ENCODE measurements around the gene ALDH1A1.

ALDH1A1 gene

DNA sequence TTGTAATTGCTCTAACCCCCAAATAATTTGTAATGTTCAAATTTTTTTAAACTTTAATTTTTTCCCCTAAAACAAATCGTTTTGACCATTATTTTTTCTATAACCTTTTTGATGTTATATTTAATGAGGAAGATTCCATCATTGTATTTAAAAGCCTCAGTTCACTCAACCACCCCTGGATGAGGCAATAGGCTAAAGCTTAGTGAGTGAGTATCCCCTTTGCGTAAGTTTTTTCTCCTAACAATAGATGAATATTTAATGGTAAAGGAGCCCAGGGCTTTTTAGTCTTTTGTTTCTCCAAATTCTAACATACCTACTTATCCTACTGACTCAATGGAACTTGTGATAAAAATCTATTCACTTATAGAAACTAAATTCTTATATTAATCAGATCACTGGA, 38.1 kb downstream of the ALDH1A1 start:
- DNase-seq (ENCODE audit: extremely low spot score): no peak
- ChIA-PET CTCF (no interaction called here), POLR2A (no interaction called here)
- no peak for TF ChIP-seq SUZ12 (IDR thresholded peaks at IDR 0.05)
- TF ChIP-seq ARNT (IDR thresholded peaks at IDR 0.05): no peak
- no peak for TF ChIP-seq SP1 (IDR thresholded peaks at IDR 0.05)
- no peak for TF ChIP-seq BHLHE40 (IDR thresholded peaks at IDR 0.05; ENCODE audit: borderline replicate concordance)
- TF ChIP-seq LEF1 (IDR thresholded peaks at IDR 0.05; ENCODE audit: borderline replicate concordance): no peak
- TF ChIP-seq NFRKB (IDR thresholded peaks at IDR 0.05): no peak

DNA sequence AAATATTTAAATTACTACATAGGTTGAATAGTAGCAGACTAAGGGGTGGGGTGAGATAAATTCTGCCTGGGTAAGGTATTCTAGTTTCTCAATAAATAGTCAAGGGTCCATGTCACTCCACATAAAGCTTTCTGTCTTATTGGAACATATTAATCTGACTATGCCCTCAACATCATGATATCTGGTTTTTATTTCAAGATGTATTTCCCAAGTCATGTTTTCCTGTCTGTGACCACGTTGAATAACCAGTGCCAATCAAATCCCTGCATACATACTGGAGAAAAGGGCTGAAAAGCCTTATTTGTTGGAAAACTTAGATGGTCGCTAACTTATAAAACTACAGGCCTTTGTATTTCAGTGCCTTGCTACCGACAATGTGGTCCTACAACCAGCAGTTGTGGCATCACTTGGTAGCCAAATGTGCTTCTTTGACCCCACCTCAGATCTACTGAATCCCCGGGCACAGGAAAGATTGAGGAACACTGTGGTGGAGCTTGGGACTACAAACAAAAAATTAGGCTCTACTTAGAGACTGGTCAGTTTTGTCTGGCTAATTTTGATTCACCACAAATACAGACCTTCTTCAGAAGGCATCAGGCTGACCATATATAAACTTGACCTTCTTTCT, 39.4 kb downstream of the ALDH1A1 start:
- no peak for DNase-seq (ENCODE audit: extremely low spot score)
- ChIA-PET CTCF (interaction anchor here (0.6 kb wide), 1 partner anchor 283 kb away, joined by 6 read pairs; no protein-coding TSS in a partner anchor), POLR2A (no interaction called here)
- TF ChIP-seq LEF1 (IDR thresholded peaks at IDR 0.05; ENCODE audit: borderline replicate concordance): no peak
- TF ChIP-seq TARDBP (IDR thresholded peaks at IDR 0.05): no peak
- no peak for TF ChIP-seq FOXM1 (IDR thresholded peaks at IDR 0.05; ENCODE audit: borderline replicate concordance)
- no peak for TF ChIP-seq L3MBTL2 (conservative IDR thresholded peaks at IDR 0.05)
- TF ChIP-seq SUZ12 (IDR thresholded peaks at IDR 0.05): no peak
- no peak for TF ChIP-seq ELF4 (IDR thresholded peaks at IDR 0.05)
- TF ChIP-seq CTBP1 (IDR thresholded peaks at IDR 0.05; ENCODE audit: borderline replicate concordance): no peak
- TF ChIP-seq BHLHE40 (IDR thresholded peaks at IDR 0.05; ENCODE audit: borderline replicate concordance): no peak
- no peak for TF ChIP-seq FOXA1 (IDR thresholded peaks at IDR 0.05)
- TF ChIP-seq HDGF (IDR thresholded peaks at IDR 0.05; ENCODE audit: borderline replicate concordance): no peak
- TF ChIP-seq ZNF384 (IDR thresholded peaks at IDR 0.05): no peak
- TF ChIP-seq ARNT (IDR thresholded peaks at IDR 0.05): no peak

DNA sequence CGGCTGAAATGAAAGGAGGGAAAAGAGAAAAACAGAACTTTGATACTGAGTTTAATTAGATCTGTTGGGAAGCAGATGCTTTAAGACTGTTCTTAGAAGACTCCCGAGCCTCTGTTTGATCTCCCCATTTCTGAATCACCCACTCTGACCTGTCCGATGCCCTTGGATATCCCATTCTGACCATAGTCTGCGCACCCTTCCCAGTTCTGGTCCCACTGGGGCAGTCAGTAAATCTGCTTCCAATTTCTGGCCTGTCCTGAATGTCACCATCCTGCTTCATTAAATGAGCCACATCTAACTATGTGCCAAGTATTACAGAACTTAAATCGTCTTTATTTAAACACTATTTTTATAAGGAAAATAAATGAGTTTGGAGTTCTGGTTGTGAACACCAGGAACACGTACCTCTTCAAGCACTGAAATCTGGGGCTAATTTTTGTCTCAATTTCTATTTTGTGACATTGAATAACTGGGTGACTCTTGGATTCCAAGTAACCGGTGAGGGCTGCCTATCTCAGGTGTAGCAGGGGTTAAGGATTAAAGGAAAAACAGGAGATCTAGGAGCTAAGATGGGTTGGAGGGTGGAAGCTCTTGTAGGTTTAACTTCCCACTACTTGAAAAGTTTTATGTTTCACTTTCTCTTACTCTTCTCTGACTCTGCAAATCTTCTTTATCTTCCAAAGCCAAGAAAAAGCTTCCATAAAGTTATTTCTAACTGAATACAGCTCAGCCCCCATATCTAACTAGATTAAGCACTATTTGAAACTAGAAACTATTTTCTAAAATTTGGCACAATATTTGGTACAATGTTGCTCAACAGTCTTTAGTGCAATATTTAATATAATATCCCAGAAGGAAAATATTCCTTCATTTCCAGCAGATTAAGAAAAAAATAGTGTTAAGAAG, 40.1 kb downstream of the ALDH1A1 start:
- POLR2A ChIA-PET: no interaction called here
- CTCF ChIA-PET: interaction anchor here (0.6 kb wide), 1 partner anchor 283 kb away, joined by 6 read pairs; no protein-coding TSS in a partner anchor
- TF ChIP-seq TARDBP (IDR thresholded peaks at IDR 0.05) (no peak), ZNF384 (IDR thresholded peaks at IDR 0.05) (no peak), BHLHE40 (IDR thresholded peaks at IDR 0.05; ENCODE audit: borderline replicate concordance) (no peak), LEF1 (IDR thresholded peaks at IDR 0.05; ENCODE audit: borderline replicate concordance) (no peak), FOXM1 (IDR thresholded peaks at IDR 0.05; ENCODE audit: borderline replicate concordance) (no peak), L3MBTL2 (conservative IDR thresholded peaks at IDR 0.05) (no peak), SUZ12 (IDR thresholded peaks at IDR 0.05) (no peak), ELF4 (IDR thresholded peaks at IDR 0.05) (no peak), FOXA1 (IDR thresholded peaks at IDR 0.05) (no peak), CTBP1 (IDR thresholded peaks at IDR 0.05; ENCODE audit: borderline replicate concordance) (no peak), FOXK2 (IDR thresholded peaks at IDR 0.05) (no peak), ARNT (IDR thresholded peaks at IDR 0.05) (no peak), NFRKB (IDR thresholded peaks at IDR 0.05) (no peak)
- TF ChIP-seq, protein P1, sequence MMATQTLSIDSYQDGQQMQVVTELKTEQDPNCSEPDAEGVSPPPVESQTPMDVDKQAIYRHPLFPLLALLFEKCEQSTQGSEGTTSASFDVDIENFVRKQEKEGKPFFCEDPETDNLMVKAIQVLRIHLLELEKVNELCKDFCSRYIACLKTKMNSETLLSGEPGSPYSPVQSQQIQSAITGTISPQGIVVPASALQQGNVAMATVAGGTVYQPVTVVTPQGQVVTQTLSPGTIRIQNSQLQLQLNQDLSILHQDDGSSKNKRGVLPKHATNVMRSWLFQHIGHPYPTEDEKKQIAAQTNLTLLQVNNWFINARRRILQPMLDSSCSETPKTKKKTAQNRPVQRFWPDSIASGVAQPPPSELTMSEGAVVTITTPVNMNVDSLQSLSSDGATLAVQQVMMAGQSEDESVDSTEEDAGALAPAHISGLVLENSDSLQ (IDR thresholded peaks at IDR 0.05): no peak
- no peak for DNase-seq (ENCODE audit: extremely low spot score)

DNA sequence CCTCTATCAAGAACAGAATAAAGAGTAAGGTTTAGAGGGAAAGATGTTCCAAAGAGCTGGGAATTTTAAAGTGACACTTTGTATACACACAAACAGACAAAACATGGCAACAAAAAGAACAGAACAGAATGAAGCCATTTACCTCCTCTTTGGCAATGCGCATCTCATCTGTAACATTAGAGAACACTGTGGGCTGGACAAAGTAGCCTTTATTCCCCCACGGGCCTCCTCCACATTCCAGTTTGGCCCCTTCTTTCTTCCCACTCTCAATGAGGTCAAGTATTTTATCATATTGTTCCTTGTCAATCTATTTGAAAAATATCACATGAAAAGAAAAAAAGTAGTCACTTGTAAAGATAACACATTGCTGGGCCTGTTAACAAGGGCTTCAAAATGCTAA, 41.0 kb downstream of the ALDH1A1 start:
- TF ChIP-seq ELF4 (IDR thresholded peaks at IDR 0.05) (no peak), SP1 (IDR thresholded peaks at IDR 0.05) (no peak), L3MBTL2 (conservative IDR thresholded peaks at IDR 0.05) (no peak), NFRKB (IDR thresholded peaks at IDR 0.05) (no peak), ARNT (IDR thresholded peaks at IDR 0.05) (no peak), TARDBP (IDR thresholded peaks at IDR 0.05) (no peak), FOXM1 (IDR thresholded peaks at IDR 0.05; ENCODE audit: borderline replicate concordance) (no peak), HDGF (IDR thresholded peaks at IDR 0.05; ENCODE audit: borderline replicate concordance) (no peak), LEF1 (IDR thresholded peaks at IDR 0.05; ENCODE audit: borderline replicate concordance) (no peak), BHLHE40 (IDR thresholded peaks at IDR 0.05; ENCODE audit: borderline replicate concordance) (no peak), ZNF384 (IDR thresholded peaks at IDR 0.05) (no peak), FOXA1 (IDR thresholded peaks at IDR 0.05) (no peak)
- TF ChIP-seq, protein P1 (IDR thresholded peaks at IDR 0.05): no peak
- DNase-seq (ENCODE audit: extremely low spot score): no peak
- ChIA-PET POLR2A (no interaction called here), CTCF (interaction anchor here (0.6 kb wide), 1 partner anchor 207 kb away, joined by 3 read pairs; no protein-coding TSS in a partner anchor)

DNA sequence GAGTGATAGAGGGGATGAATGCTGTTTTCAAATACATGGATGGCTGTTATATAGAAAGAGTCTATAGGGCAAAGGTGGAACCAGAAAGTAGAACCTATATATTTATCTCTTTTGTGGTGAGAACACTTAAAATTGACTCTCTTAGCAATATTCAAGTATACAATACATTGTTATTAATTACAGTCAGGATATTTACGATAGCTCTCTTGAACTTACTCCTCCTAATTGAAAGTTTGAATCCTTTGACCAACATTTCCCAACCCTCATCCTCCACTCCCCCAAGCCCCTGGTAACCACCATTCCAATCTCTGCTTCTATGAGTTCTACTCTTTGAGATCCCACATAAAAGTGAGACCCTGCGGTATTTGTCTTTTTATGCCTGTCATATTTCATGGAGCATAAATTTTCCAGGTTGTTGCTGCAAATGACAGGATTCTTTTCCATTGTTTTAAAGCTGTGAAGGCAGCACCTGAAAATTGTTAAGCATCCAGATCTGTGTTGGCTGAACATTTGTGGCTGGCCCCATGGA, 41.5 kb downstream of the ALDH1A1 start:
- CTCF ChIA-PET: no interaction called here
- TF ChIP-seq NFRKB (IDR thresholded peaks at IDR 0.05) (no peak), ZNF384 (IDR thresholded peaks at IDR 0.05) (no peak), TARDBP (IDR thresholded peaks at IDR 0.05) (no peak), ELF4 (IDR thresholded peaks at IDR 0.05) (no peak), HDGF (IDR thresholded peaks at IDR 0.05; ENCODE audit: borderline replicate concordance) (no peak), ARNT (IDR thresholded peaks at IDR 0.05) (no peak), SP1 (IDR thresholded peaks at IDR 0.05) (no peak), BHLHE40 (IDR thresholded peaks at IDR 0.05; ENCODE audit: borderline replicate concordance) (no peak), CTBP1 (IDR thresholded peaks at IDR 0.05; ENCODE audit: borderline replicate concordance) (no peak), FOXM1 (IDR thresholded peaks at IDR 0.05; ENCODE audit: borderline replicate concordance) (no peak), LEF1 (IDR thresholded peaks at IDR 0.05; ENCODE audit: borderline replicate concordance) (no peak), FOXA1 (IDR thresholded peaks at IDR 0.05) (no peak), L3MBTL2 (conservative IDR thresholded peaks at IDR 0.05) (no peak), FOXK2 (IDR thresholded peaks at IDR 0.05) (no peak), SUZ12 (IDR thresholded peaks at IDR 0.05) (no peak)
- TF ChIP-seq, protein P1 (IDR thresholded peaks at IDR 0.05): no peak
- DNase-seq (ENCODE audit: extremely low spot score): no peak
- POLR2A ChIA-PET: no interaction called here
